NB4 (cell line): ENCODE data around the gene OSBPL10.

Experiments used
- CTCF ChIP-seq: IDR thresholded peaks from one replicate; pipeline ENCODE4 v1.5.1; 2012; ENCODE audit warnings: low read depth, low read length
- POLR2A ChIP-seq: IDR thresholded peaks from 2 replicates; pipeline ENCODE4 v1.6.1; 2011; ENCODE audit warnings: mild to moderate bottlenecking; ENCODE audit not compliant: insufficient read length; ENCODE audit errors: extremely low read depth

GRCh38 chr3:31670722-31671121 is 310.3 kb downstream of the OSBPL10 start:
- no peak for TF ChIP-seq CTCF
- no peak for TF ChIP-seq POLR2A
